ENCODE results near the gene SRXN1.

SRXN1 gene

DNA sequence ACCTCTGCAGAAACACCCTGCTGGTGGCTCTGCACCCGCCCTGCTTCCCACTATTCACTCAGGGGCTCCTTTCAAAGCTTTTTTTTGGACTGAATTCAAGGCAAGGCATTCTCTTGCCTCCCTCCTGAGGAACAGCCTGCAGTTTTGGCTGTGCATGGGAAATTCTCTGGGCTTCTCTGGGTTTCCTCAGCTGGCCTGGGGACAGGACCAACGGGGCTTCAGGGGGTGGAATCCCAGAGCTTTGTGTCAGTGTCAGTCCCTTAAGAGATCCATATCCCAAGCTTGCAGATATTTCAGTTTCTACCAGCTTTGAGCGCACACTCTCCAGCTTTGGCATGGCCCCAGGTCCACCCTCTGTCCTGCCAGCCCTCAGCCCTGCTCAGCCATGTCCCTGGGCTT is 20.6 kb upstream of the SRXN1 start:
- no peak overlapping the region for H2AFZ ChIP-seq (ENCODE audit: low read depth, low read length)
- DNase-seq (no peak), ATAC-seq (ENCODE audit: insufficient read depth, low read depth) (no peak)
- H3K79me2 ChIP-seq (ENCODE audit: insufficient read depth, low read length), result no peaks in the 10 kb centered on the region
- no peak overlapping the region for H3K27ac ChIP-seq (ENCODE audit: low read length)
- peaks cover 2% of the 10 kb centered on the region; the same call in 1 of the 2 replicates for H4K20me1 ChIP-seq (ENCODE audit: insufficient read depth, low read length)
- H3K9me3 ChIP-seq (ENCODE audit: insufficient read depth, low read length, severe bottlenecking), result no peaks in the 10 kb centered on the region
- H3K36me3 ChIP-seq (ENCODE audit: insufficient read depth, low read length), result no peaks in the 10 kb centered on the region
- H3K9ac ChIP-seq (ENCODE audit: low read depth, low read length), result no peak overlapping the region
- no peaks in the 10 kb centered on the region for H3K4me1 ChIP-seq (ENCODE audit: insufficient read depth, low read length)
- peaks cover 36% of the 10 kb centered on the region for H3K27me3 ChIP-seq (ENCODE audit: insufficient read depth, low read length, poor library complexity)
- H3K4me2 ChIP-seq (ENCODE audit: insufficient read depth, low read length), result no peak overlapping the region
- H3K4me3 ChIP-seq (ENCODE audit: low read depth in 1 of 2, low read length in 2 of 2), result no peak overlapping the region
- TF ChIP-seq, protein P1, sequence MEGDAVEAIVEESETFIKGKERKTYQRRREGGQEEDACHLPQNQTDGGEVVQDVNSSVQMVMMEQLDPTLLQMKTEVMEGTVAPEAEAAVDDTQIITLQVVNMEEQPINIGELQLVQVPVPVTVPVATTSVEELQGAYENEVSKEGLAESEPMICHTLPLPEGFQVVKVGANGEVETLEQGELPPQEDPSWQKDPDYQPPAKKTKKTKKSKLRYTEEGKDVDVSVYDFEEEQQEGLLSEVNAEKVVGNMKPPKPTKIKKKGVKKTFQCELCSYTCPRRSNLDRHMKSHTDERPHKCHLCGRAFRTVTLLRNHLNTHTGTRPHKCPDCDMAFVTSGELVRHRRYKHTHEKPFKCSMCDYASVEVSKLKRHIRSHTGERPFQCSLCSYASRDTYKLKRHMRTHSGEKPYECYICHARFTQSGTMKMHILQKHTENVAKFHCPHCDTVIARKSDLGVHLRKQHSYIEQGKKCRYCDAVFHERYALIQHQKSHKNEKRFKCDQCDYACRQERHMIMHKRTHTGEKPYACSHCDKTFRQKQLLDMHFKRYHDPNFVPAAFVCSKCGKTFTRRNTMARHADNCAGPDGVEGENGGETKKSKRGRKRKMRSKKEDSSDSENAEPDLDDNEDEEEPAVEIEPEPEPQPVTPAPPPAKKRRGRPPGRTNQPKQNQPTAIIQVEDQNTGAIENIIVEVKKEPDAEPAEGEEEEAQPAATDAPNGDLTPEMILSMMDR (IDR thresholded peaks at IDR 0.05; ENCODE audit: borderline replicate concordance, extremely low read depth, low read length, poor library complexity, severe bottlenecking), result no peak
- no peak for TF ChIP-seq EZH2 (IDR thresholded peaks at IDR 0.05; ENCODE audit: borderline replicate concordance, low read depth, low read length, severe bottlenecking)

DNA sequence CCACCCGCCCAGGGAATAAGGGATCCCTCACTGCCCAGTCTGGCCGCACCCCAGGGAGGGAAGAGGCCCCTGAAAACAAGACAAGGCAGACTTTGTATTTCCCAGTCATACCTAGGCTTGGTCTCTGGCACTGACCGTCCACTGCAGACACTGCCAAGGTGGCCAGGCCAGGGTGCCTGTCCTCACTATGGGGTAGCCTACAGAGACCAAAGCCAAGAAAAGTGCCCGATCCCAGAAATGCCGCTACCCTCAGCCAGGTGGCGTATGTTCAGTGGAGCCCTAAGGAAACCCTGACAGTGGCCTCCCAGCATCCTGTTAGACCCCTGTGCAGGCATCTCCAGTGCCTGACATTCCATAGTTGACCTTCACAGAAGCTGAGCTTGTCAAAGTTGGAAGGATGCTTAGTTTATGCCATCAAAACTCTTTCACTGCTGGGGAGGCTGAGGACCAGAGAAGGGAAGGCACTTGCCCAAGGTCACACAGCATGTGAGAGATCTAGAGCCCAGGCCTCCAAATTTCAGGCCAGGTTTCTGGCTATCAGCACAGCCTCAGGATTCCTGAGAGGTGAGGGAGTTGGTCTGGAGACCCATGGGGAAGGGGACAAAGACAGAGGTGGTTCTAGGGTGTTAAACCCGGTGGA is 20.1 kb upstream of the SRXN1 start:
- H4K20me1 ChIP-seq (ENCODE audit: insufficient read depth, low read length), result peaks cover 2% of the 10 kb centered on the region; the same call in 1 of the 2 replicates
- no peak overlapping the region for H3K4me2 ChIP-seq (ENCODE audit: insufficient read depth, low read length)
- H3K27me3 ChIP-seq (ENCODE audit: insufficient read depth, low read length, poor library complexity), result peaks cover 36% of the 10 kb centered on the region

DNA sequence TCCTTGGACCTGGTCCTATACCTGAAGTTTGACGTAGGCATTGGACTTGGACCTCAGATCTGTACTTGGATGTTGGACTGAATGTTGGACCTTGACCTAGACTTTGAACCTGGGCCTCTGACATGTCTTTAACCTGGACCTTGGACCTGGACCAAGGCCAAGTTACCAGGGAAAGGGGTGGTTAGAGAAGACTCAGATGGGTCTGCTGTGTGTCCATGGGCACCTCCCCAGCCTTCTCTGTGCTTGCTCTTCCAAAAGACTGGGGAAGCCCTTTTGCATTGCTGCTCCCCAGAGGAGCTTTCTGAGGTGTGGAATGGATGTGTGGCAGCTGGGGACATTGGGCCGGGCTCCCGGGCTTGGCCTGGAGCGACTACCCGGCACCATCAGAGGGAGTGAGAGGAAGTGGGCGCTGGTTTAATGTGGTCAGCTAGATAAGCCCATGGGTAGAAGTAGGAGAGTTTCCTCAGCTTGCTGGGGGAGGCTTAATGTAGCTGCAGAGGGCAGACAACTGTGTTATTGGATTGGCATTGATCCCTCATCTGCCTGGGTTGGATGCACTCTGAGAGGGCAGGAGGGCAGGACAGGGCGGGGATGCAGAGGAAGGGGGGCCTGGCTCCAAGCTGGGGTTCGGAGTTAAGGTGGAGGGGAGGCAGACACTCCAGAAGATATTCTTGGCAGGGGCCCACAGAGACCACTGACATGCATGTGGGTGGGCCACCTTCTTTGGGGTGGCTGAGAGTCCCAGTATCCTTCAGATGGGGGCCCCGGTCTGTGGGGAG is 18.4 kb upstream of the SRXN1 start:
- Histone ChIP-seq H3K79me2 (ENCODE audit: insufficient read depth, low read length) (no peaks in the 10 kb centered on the region), H3K4me3 (ENCODE audit: low read depth in 1 of 2, low read length in 2 of 2) (no peak overlapping the region), H3K9ac (ENCODE audit: low read depth, low read length) (no peak overlapping the region), H4K20me1 (ENCODE audit: insufficient read depth, low read length) (peaks cover 2% of the 10 kb centered on the region), H3K27ac (ENCODE audit: low read length) (no peak overlapping the region), H2AFZ (ENCODE audit: low read depth, low read length) (no peak overlapping the region), H3K4me2 (ENCODE audit: insufficient read depth, low read length) (no peak overlapping the region), H3K27me3 (ENCODE audit: insufficient read depth, low read length, poor library complexity) (peaks cover 36% of the 10 kb centered on the region), H3K36me3 (ENCODE audit: insufficient read depth, low read length) (no peaks in the 10 kb centered on the region), H3K4me1 (ENCODE audit: insufficient read depth, low read length) (no peaks in the 10 kb centered on the region), H3K9me3 (ENCODE audit: insufficient read depth, low read length, severe bottlenecking) (no peaks in the 10 kb centered on the region)
- TF ChIP-seq EZH2 (IDR thresholded peaks at IDR 0.05; ENCODE audit: borderline replicate concordance, low read depth, low read length, severe bottlenecking), result no peak
- TF ChIP-seq, protein P1 (IDR thresholded peaks at IDR 0.05; ENCODE audit: borderline replicate concordance, extremely low read depth, low read length, poor library complexity, severe bottlenecking), result no peak
- ATAC-seq (ENCODE audit: insufficient read depth, low read depth) (no peak), DNase-seq (no peak)

More for the DNA sequence above, 20.1 kb upstream of the SRXN1 start:
- TF ChIP-seq, protein P1 (IDR thresholded peaks at IDR 0.05; ENCODE audit: borderline replicate concordance, extremely low read depth, low read length, poor library complexity, severe bottlenecking), result peak; percentile 39
- TF ChIP-seq EZH2 (IDR thresholded peaks at IDR 0.05; ENCODE audit: borderline replicate concordance, low read depth, low read length, severe bottlenecking), result no peak
- H3K9ac ChIP-seq (ENCODE audit: low read depth, low read length), result no peak overlapping the region
- ATAC-seq (ENCODE audit: insufficient read depth, low read depth), result no peak
- H3K79me2 ChIP-seq (ENCODE audit: insufficient read depth, low read length), result no peaks in the 10 kb centered on the region
- H3K9me3 ChIP-seq (ENCODE audit: insufficient read depth, low read length, severe bottlenecking), result no peaks in the 10 kb centered on the region
- DNase-seq, result no peak
- H2AFZ ChIP-seq (ENCODE audit: low read depth, low read length), result no peak overlapping the region
- H3K36me3 ChIP-seq (ENCODE audit: insufficient read depth, low read length), result no peaks in the 10 kb centered on the region
- H3K4me3 ChIP-seq (ENCODE audit: low read depth in 1 of 2, low read length in 2 of 2), result no peak overlapping the region
- H3K27ac ChIP-seq (ENCODE audit: low read length), result no peak overlapping the region
- no peaks in the 10 kb centered on the region for H3K4me1 ChIP-seq (ENCODE audit: insufficient read depth, low read length)
